Limb (tissue), 2 donors: ENCODE measurements around the gene LRRC4.

Source experiments
- DNase-seq, 2 donors: peaks; one replicate each; pipeline ENCODE4 v3.0.0-alpha.2; 2016; ENCODE audit errors: extremely low spot score in 2 of 2

The LRRC4 gene

GRCh38 chr7:128030654-128031611, at the start of gene LRRC4:
LRRC4 (minus strand) TSS chr7:128031437; CDS start chr7:128030640, 797 bp downstream.
- DNase-seq, result peak in 1 of 2 donors; percentile 76

GRCh38 chr7:128080169-128080568, 48.9 kb upstream of the LRRC4 start:
- DNase-seq, result no peak

GRCh38 chr7:128078309-128078708, 47.1 kb upstream of the LRRC4 start:
- DNase-seq, result no peak

DNA sequence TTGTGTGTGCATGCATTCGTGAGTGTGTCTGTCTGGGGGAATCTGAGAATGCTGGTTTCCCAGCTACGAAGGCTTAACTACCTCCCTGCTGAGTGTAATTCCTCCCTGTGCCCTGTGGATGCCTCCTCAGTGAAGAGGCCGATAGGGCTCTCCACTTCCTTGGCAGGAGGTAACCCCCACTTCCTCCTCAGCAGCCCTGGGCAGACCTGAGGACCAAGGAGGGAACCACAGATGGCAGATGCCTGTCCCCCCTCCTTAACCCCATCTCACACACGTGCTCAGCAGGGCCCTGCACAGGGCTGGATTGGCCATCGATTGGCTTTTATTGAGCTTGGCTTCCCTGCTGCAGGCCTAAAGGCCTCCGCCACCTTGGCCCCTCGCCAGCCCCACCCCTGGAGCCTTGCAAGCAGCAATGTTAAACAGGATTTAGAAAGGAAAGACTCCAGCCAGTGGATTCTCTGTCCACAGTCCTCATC, 45.6 kb upstream of the LRRC4 start:
- peak; percentile 36 to 79 for DNase-seq

- no peak for DNase-seq
These were observed 45.1 kb upstream of the LRRC4 start for GRCh38 chr7:128076196-128076795.

GRCh38 chr7:128075242-128076095, 44.2 kb upstream of the LRRC4 start:
- peak; percentile 18 to 58 for DNase-seq

- DNase-seq, result no peak
These were observed 43.5 kb upstream of the LRRC4 start for GRCh38 chr7:128074736-128075135.

DNA sequence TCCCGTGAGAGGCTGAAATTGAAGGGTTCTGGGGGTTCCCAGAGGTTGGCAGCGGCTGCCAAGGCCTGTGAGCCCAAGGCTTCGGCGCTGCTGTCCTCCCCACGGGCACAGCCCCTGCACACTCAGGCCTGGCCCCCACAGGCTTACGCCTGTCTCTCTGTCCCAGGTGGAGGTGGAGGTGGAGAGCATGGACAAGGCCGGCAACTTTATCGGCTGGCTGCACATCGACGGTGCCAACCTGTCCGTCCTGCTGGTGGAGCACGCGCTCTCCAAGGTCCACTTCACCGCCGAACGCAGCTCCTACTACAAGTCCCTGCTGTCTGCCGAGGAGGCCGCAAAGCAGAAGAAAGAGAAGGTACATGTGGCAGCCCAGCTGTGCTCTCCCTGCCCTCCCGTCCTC, 43.1 kb upstream of the LRRC4 start:
- DNase-seq, result no peak

GRCh38 chr7:128073671-128074310, 42.6 kb upstream of the LRRC4 start:
- no peak for DNase-seq

DNA sequence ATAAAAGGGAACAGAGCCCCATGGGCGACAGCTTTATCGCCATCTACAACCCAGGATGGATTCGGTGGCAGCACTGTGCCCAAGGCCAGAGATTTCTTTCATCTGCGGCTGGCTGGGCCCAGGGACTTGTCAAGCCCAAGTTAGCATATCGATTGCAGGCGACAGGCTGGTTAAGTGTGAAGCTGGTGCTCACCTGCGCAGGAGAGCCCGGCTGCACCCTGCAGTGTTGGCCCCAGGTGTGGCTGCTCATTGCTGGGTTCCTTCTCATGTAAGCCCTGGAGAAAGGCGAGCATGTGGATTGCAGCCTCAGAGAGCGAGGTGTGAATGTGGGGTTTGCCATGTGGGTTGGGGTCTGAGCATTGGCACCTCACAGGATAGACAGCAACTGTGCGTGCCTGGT, 40.6 kb upstream of the LRRC4 start:
- DNase-seq, result no peak

GRCh38 chr7:128071376-128071775, 40.1 kb upstream of the LRRC4 start:
- no peak for DNase-seq

GRCh38 chr7:128069373-128070364, 38.4 kb upstream of the LRRC4 start:
- DNase-seq, result no peak

DNA sequence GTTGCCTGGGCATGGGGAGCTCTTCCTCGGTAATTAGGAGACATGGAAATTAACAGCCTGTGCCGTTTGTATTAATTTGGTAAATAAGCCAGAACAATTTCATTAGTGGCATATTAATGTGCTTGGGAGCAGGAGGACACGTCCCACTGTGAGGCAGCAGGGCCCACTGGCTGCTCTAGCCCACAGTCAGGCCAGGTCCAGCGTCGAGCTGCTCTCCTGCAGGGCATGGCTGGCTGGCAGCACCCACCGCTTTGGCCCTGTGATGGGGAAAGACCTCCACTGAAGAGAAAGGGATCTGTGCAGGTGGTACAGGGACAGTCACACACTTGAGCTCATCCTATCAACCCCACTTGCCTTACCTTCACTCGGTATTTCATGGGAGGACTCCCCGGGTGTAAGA, 37.5 kb upstream of the LRRC4 start:
- no peak for DNase-seq

- no peak for DNase-seq
These were observed 36.7 kb upstream of the LRRC4 start for GRCh38 chr7:128067983-128068382.

DNA sequence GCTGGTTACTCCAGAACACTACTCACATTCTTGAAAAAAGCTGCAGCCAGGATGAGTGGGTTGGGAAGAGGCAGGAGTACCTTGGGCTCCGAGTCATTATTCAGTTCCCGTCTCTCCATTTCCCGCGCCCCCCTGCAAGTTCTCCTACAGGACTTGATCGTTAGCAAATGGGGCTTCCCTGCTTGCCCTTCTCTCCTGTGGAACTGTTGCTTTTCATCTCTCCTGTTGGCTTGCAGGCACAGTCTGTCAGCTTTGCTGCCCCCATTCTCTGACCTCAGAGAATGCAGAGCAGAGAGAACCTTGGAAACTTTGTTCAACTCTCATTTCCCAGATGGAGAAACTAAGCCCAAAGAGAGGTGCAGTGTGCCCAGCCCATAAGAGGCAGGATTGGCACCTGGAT, 35.6 kb upstream of the LRRC4 start:
- no peak for DNase-seq

DNA sequence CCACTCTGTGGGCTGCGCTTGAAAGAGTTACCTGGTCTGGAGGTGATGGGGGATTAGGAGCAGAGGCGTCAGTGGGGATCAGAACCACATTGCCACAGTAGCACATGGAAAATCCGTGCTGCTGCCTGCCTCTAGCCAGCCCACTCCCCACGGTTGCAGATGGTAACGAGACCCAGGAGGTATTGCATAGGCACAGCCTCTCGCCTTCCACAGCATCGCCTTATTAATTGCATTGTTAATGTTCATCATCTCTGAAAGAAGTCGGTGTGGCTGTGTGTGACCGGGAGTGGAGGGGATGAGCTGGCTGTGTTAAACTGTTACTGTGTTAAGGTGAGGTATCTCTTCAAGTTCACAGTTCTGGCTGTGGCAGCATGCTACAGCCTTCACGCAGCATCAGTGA, 35.2 kb upstream of the LRRC4 start:
- DNase-seq, result no peak

DNA sequence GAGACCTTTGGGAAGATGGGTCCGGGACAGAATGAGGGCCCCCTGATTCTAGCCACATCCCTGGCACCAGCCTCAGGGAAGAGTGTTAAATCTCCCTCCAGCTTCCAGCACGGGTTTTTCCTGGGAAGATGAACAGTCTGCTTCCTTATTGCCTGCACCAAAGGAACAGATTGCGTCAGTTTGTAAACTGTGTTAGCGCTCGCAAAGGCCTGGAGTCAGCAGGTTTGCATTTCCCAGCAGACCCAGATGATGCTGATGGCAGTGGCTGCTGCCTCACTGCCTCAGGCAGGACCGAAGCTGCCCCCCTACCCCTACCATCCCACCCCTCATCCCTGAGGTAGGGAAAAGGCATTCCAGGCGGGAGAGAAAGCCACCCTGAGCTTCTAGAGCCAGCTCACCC, 34.6 kb upstream of the LRRC4 start:
- DNase-seq, result no peak

GRCh38 chr7:128063088-128063487, 31.9 kb upstream of the LRRC4 start:
- no peak for DNase-seq

DNA sequence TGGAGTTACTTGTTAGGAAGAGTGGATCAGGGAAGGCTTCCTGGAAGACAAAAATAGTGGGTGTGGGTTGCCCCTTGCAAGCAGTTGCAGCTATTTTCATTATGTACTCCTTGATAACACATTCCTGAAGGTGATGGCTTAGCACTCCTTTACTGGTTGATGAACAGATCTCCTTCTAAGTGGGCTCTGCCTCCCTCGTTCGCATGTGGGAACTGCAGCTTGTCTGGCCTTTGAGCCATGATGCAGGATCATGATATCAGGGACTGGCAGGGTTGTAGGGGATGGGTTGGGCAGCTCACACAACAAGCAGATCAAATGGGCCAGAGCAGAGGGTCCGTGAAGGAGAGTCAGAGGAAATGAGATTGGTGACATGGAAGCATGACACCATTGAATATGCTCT, 28.8 kb upstream of the LRRC4 start:
- DNase-seq, result no peak
